ENCODE results near the gene SPATA2.

GRCh38 chr20:49942303-49942702 is 27.0 kb upstream of the SPATA2 start:
- TF ChIP-seq, protein P1, sequence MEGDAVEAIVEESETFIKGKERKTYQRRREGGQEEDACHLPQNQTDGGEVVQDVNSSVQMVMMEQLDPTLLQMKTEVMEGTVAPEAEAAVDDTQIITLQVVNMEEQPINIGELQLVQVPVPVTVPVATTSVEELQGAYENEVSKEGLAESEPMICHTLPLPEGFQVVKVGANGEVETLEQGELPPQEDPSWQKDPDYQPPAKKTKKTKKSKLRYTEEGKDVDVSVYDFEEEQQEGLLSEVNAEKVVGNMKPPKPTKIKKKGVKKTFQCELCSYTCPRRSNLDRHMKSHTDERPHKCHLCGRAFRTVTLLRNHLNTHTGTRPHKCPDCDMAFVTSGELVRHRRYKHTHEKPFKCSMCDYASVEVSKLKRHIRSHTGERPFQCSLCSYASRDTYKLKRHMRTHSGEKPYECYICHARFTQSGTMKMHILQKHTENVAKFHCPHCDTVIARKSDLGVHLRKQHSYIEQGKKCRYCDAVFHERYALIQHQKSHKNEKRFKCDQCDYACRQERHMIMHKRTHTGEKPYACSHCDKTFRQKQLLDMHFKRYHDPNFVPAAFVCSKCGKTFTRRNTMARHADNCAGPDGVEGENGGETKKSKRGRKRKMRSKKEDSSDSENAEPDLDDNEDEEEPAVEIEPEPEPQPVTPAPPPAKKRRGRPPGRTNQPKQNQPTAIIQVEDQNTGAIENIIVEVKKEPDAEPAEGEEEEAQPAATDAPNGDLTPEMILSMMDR (IDR thresholded peaks at IDR 0.05; ENCODE audit: low read depth, low read length, missing input control) = no peak
- TF ChIP-seq RAD21 (IDR thresholded peaks at IDR 0.05) = no peak
- TF ChIP-seq, protein P2, sequence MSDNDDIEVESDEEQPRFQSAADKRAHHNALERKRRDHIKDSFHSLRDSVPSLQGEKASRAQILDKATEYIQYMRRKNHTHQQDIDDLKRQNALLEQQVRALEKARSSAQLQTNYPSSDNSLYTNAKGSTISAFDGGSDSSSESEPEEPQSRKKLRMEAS (IDR thresholded peaks at IDR 0.05) = no peak
- TF ChIP-seq RXRA (IDR thresholded peaks at IDR 0.05) = no peak
- TF ChIP-seq, protein P3, sequence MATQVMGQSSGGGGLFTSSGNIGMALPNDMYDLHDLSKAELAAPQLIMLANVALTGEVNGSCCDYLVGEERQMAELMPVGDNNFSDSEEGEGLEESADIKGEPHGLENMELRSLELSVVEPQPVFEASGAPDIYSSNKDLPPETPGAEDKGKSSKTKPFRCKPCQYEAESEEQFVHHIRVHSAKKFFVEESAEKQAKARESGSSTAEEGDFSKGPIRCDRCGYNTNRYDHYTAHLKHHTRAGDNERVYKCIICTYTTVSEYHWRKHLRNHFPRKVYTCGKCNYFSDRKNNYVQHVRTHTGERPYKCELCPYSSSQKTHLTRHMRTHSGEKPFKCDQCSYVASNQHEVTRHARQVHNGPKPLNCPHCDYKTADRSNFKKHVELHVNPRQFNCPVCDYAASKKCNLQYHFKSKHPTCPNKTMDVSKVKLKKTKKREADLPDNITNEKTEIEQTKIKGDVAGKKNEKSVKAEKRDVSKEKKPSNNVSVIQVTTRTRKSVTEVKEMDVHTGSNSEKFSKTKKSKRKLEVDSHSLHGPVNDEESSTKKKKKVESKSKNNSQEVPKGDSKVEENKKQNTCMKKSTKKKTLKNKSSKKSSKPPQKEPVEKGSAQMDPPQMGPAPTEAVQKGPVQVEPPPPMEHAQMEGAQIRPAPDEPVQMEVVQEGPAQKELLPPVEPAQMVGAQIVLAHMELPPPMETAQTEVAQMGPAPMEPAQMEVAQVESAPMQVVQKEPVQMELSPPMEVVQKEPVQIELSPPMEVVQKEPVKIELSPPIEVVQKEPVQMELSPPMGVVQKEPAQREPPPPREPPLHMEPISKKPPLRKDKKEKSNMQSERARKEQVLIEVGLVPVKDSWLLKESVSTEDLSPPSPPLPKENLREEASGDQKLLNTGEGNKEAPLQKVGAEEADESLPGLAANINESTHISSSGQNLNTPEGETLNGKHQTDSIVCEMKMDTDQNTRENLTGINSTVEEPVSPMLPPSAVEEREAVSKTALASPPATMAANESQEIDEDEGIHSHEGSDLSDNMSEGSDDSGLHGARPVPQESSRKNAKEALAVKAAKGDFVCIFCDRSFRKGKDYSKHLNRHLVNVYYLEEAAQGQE (IDR thresholded peaks at IDR 0.05) = no peak
- no peak for TF ChIP-seq YY1 (IDR thresholded peaks at IDR 0.05)
- TF ChIP-seq TAF1 (conservative IDR thresholded peaks at IDR 0.05) = no peak
- TF ChIP-seq FOXA1 (IDR thresholded peaks at IDR 0.05) = no peak
- no peak for TF ChIP-seq JUND (IDR thresholded peaks at IDR 0.05)
- no peak for TF ChIP-seq GABPA (IDR thresholded peaks at IDR 0.05 in 1 of 2, conservative IDR thresholded peaks at IDR 0.05 in 1 of 2)
- TF ChIP-seq, protein P4, sequence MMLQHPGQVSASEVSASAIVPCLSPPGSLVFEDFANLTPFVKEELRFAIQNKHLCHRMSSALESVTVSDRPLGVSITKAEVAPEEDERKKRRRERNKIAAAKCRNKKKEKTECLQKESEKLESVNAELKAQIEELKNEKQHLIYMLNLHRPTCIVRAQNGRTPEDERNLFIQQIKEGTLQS (IDR thresholded peaks at IDR 0.05) = no peak
- TF ChIP-seq SP1 (IDR thresholded peaks at IDR 0.05) = no peak
- no peak for TF ChIP-seq NR2F2 (IDR thresholded peaks at IDR 0.05)
- TF ChIP-seq, protein P5, sequence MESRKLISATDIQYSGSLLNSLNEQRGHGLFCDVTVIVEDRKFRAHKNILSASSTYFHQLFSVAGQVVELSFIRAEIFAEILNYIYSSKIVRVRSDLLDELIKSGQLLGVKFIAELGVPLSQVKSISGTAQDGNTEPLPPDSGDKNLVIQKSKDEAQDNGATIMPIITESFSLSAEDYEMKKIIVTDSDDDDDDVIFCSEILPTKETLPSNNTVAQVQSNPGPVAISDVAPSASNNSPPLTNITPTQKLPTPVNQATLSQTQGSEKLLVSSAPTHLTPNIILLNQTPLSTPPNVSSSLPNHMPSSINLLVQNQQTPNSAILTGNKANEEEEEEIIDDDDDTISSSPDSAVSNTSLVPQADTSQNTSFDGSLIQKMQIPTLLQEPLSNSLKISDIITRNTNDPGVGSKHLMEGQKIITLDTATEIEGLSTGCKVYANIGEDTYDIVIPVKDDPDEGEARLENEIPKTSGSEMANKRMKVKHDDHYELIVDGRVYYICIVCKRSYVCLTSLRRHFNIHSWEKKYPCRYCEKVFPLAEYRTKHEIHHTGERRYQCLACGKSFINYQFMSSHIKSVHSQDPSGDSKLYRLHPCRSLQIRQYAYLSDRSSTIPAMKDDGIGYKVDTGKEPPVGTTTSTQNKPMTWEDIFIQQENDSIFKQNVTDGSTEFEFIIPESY (IDR thresholded peaks at IDR 0.05) = no peak
